ENCODE results near the gene ROBO2.

ROBO2 gene

GRCh38 chr3:77040926-77041722, 1.2 kb downstream of the ROBO2 start:
- H3K27ac ChIP-seq, result no peak overlapping the region
- TF ChIP-seq, protein P1, sequence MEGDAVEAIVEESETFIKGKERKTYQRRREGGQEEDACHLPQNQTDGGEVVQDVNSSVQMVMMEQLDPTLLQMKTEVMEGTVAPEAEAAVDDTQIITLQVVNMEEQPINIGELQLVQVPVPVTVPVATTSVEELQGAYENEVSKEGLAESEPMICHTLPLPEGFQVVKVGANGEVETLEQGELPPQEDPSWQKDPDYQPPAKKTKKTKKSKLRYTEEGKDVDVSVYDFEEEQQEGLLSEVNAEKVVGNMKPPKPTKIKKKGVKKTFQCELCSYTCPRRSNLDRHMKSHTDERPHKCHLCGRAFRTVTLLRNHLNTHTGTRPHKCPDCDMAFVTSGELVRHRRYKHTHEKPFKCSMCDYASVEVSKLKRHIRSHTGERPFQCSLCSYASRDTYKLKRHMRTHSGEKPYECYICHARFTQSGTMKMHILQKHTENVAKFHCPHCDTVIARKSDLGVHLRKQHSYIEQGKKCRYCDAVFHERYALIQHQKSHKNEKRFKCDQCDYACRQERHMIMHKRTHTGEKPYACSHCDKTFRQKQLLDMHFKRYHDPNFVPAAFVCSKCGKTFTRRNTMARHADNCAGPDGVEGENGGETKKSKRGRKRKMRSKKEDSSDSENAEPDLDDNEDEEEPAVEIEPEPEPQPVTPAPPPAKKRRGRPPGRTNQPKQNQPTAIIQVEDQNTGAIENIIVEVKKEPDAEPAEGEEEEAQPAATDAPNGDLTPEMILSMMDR (conservative IDR thresholded peaks at IDR 0.05), result no peak
- no peak for TF ChIP-seq ZFX (IDR thresholded peaks at IDR 0.05)

GRCh38 chr3:77041811-77042210, 1.9 kb downstream of the ROBO2 start:
- H3K27ac ChIP-seq, result no peak overlapping the region
- TF ChIP-seq, protein P1 (conservative IDR thresholded peaks at IDR 0.05), result no peak
- TF ChIP-seq ZFX (IDR thresholded peaks at IDR 0.05), result no peak

DNA sequence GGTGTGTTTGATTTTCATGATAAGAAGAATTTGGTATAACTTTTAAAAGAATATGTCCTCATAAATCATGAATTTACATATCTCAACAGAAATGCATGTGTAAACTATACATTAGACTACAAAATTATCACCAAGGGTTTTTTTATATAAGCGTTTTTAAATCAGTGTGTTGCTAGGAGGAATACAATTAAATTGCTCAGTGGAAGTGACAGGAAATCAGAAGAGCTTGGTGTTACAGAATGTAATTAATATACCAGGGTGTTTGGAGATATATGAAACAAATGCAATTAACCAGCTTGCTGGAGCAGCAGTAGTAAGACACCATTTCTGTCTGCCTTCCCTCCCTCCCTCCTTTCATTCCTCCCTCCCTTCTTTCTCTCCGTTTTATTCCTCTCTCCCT, 2.4 kb downstream of the ROBO2 start:
- no peak overlapping the region for H3K27ac ChIP-seq
- no peak for TF ChIP-seq ZFX (IDR thresholded peaks at IDR 0.05)
- TF ChIP-seq, protein P1 (conservative IDR thresholded peaks at IDR 0.05), result no peak

GRCh38 chr3:77042882-77043281, 3.0 kb downstream of the ROBO2 start:
- TF ChIP-seq, protein P1 (conservative IDR thresholded peaks at IDR 0.05), result peak; percentile 36
- no peak for TF ChIP-seq ZFX (IDR thresholded peaks at IDR 0.05)
- no peak overlapping the region for H3K27ac ChIP-seq

GRCh38 chr3:77045686-77046085, 5.8 kb downstream of the ROBO2 start:
- TF ChIP-seq, protein P1 (conservative IDR thresholded peaks at IDR 0.05), result no peak
- TF ChIP-seq ZFX (IDR thresholded peaks at IDR 0.05), result no peak

GRCh38 chr3:77048186-77048585, 8.3 kb downstream of the ROBO2 start:
- no peak overlapping the region for H3K27ac ChIP-seq

More at GRCh38 chr3:77045686-77046085, 5.8 kb downstream of the ROBO2 start:
- no peak overlapping the region for H3K27ac ChIP-seq

DNA sequence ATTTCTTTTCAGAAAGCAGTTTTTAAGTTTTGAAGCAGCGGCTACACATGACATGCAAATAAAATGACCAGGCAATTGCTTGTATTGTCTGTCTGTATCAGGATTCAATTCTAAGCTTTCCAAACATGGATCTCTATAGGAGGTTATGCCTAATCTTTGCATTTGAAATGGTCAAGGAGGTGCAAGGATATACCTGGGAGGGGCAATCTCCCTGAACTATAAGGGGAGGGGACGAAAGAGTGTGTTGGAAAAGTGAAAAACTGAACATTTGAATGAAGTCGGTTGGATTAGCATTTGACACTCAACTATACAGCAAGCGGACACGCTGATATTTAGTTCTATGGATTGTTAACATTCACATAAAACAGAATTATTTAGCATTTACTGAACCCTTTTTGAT, 11.7 kb downstream of the ROBO2 start:
- no peak for TF ChIP-seq ZFX (IDR thresholded peaks at IDR 0.05)
- TF ChIP-seq, protein P1 (conservative IDR thresholded peaks at IDR 0.05), result no peak
- no peak overlapping the region for H3K27ac ChIP-seq

More at GRCh38 chr3:77048186-77048585, 8.3 kb downstream of the ROBO2 start:
- TF ChIP-seq, protein P1 (conservative IDR thresholded peaks at IDR 0.05), result no peak
- no peak for TF ChIP-seq ZFX (IDR thresholded peaks at IDR 0.05)
